ENCODE measurements around the gene TBC1D4. TPM values are rescaled to one million over a fixed set of nuclear protein-coding genes. Genes with fewer than 3 reads are reported as not detected.

TBC1D4 gene
- total and polyA plus RNA-seq, 10 of the 15 experiments (the other 5 are each of a cell fraction or from before 2014, with no cell fraction given) = 11.0 to 38.6 (median 25.5) TPM

GRCh38 chr13:75321084-75321483, 160.9 kb downstream of the TBC1D4 start (continued):
- TF ChIP-seq ZBTB40 (IDR thresholded peaks at IDR 0.05; ENCODE audit: borderline replicate concordance) (no peak), SRF (IDR thresholded peaks at IDR 0.05; ENCODE audit: low read depth in 2 of 2, low read length in 2 of 2) (no peak), JUNB (IDR thresholded peaks at IDR 0.05) (no peak), GABPA (IDR thresholded peaks at IDR 0.05; ENCODE audit: low read depth) (no peak), NR2C1 (IDR thresholded peaks at IDR 0.05) (no peak), SP1 (IDR thresholded peaks at IDR 0.05; ENCODE audit: low read depth, low read length) (no peak)

GRCh38 chr13:75319254-75319653, 162.7 kb downstream of the TBC1D4 start:
- Histone ChIP-seq H3K4me3 (no peak overlapping the region), H2AFZ (ENCODE audit: control insufficient read depth, low read depth, low read length) (no peak overlapping the region), H3K9me3 (replicated peaks; ENCODE audit: control insufficient read depth, insufficient read depth, low read length) (no peaks in the 10 kb centered on the region; the same call in 2 of the 3 replicates), H3K36me3 (ENCODE audit: control insufficient read depth in 2 of 2, insufficient read depth in 2 of 2, low read length in 1 of 2) (no peaks in the 10 kb centered on the region), H3K27ac (ENCODE audit: control insufficient read depth, insufficient read depth) (no peak overlapping the region), H3K9ac (ENCODE audit: control insufficient read depth, insufficient read depth, low read length) (no peak overlapping the region), H3K79me2 (ENCODE audit: control insufficient read depth, insufficient read depth, low read length) (no peaks in the 10 kb centered on the region), H4K20me1 (ENCODE audit: control insufficient read depth, insufficient read depth) (no peaks in the 10 kb centered on the region), H3K4me1 (ENCODE audit: control insufficient read depth, insufficient read depth, low read length) (peaks cover 4% of the 10 kb centered on the region; the same call in 1 of the 2 replicates), H3K4me2 (ENCODE audit: control insufficient read depth, insufficient read depth) (no peak overlapping the region), H3K27me3 (replicated peaks in 1 of 2; ENCODE audit: control insufficient read depth in 2 of 2, insufficient read depth in 2 of 2, low read length in 1 of 2) (no peaks in the 10 kb centered on the region)
- no peak for FAIRE-seq
- WGBS (ENCODE audit: insufficient coverage, insufficient replicate concordance, low lambda C conversion rate, missing lambda C conversion rate) = 33% methylated on average over 4 of the region's 4 CpGs
- RAD21 ChIA-PET (ENCODE audit: unreplicated experiment) = no interaction called here
- no peak for ATAC-seq
- in situ Hi-C loops (cut with MboI) (no loop called here), intact Hi-C loops (cut with micrococcal nuclease; ENCODE audit: unreplicated experiment) (no loop called here)
- POLR2A ChIA-PET = interaction anchor here (1.1 kb wide), 1 partner anchor 13 kb away, joined by 3 read pairs; no protein-coding TSS in a partner anchor
- CTCF ChIA-PET = interaction anchor here (1.4 kb wide), 1 partner anchor 44 kb away, joined by 3 read pairs; no protein-coding TSS in a partner anchor
- DNase-seq (ENCODE audit: low read depth, low spot score) = no peak
- SMC1A ChIA-PET (ENCODE audit: uncharacterized antibody, unreplicated experiment) = interaction anchor here (0.9 to 1.1 kb wide), 2 partner anchors 8 to 16 kb away, joined by 3 read pairs; no protein-coding TSS in a partner anchor
- BruUV-seq (replicated peaks) = no TSS peak
- TF ChIP-seq PBX3 (IDR thresholded peaks at IDR 0.05; ENCODE audit: insufficient replicate concordance, low read depth, low read length) = no peak
- no peak for TF ChIP-seq BCL3 (IDR thresholded peaks at IDR 0.05; ENCODE audit: borderline replicate concordance, insufficient read depth, low read depth, low read length, poor library complexity, severe bottlenecking)
- no peak for TF ChIP-seq PML (IDR thresholded peaks at IDR 0.05; ENCODE audit: low read length)
- TF ChIP-seq RAD51 (IDR thresholded peaks at IDR 0.05) = no peak
- no peak for TF ChIP-seq CBX5 (IDR thresholded peaks at IDR 0.05; ENCODE audit: low read depth)
- no peak for TF ChIP-seq HDGF (IDR thresholded peaks at IDR 0.05)
- no peak for TF ChIP-seq IRF5 (IDR thresholded peaks at IDR 0.05; ENCODE audit: borderline replicate concordance)
- TF ChIP-seq RELA (IDR thresholded peaks at IDR 0.05; ENCODE audit: borderline replicate concordance, partially characterized antibody) = no peak
- no peak for TF ChIP-seq ZNF207 (IDR thresholded peaks at IDR 0.05; ENCODE audit: borderline replicate concordance)
- no peak for TF ChIP-seq TCF7 (IDR thresholded peaks at IDR 0.05; ENCODE audit: borderline replicate concordance)

All from GM12878 (cell line).